Right lobe of liver (tissue), 4 donors: ENCODE measurements around the gene ICA1L.

ENCODE experiments used
- POLR2A ChIP-seq: fragments of 450-650 bp; IDR thresholded peaks from one replicate; pipeline ENCODE4 v1.6.1; 2017; ENCODE audit warnings: antibody characterized with exemption, mild to moderate bottlenecking
- TF ChIP-seq, protein P1 (sequence below), 4 donors: fragments of 200-600 bp in 3 of 4; fragments of 450-650 bp in 1 of 4; IDR thresholded peaks; one replicate each; pipeline versions ENCODE4 v1.5.1 to v1.8.0; 2016 to 2022; ENCODE audit warnings: antibody characterized with exemption in 4 of 4, mild to moderate bottlenecking in 2 of 4
- donor health status: DM: no; HTN: no; CAD: no.
- donor health status: DM: no; HTN: no; CAD: no.
- donor health status: DM: no; HTN: yes; CAD: no.

DNA sequence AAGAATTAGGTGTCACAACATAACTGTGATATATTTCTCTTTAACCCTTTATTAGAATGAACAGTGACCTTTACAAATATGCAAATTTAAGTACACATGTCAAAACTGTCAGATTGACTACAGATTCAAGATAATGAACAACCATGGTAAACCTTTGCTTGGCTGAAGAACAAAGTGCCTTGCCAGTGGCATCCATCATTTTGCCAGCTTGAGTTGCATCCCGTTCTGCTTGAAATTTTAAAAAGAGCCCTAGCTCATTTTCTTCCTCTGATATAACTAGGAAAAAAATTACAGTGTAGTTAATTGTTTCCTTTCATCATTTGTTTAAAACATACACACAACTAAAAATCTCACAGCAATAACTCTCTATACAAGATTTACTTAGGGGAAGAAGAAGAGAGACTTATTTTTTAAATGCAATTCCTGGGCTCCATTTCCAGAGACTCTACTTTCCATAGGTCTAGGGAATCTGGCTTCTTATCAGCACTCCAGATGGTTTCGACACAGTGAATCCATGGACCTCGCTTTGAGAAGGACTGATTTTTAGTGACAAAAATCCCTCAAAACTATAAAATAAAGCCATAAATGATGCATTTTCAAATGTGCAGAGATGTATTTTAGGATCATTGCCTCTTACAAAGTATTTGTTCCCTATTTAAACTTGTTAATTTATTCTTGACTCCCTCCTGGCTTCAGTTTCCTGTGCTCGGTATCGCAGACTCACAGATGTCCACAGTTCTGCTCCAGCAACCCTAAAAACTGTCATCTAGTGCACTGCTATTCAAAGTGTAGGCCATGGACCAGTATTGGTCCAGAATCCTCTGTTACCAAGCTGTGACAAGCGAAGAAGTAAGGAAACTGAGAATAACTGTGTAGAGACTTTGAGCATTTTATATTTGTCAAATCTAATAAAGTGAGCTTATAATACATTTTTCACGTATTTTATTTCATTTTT lies 50.1 kb downstream of the ICA1L start:
- TF ChIP-seq, protein P1, sequence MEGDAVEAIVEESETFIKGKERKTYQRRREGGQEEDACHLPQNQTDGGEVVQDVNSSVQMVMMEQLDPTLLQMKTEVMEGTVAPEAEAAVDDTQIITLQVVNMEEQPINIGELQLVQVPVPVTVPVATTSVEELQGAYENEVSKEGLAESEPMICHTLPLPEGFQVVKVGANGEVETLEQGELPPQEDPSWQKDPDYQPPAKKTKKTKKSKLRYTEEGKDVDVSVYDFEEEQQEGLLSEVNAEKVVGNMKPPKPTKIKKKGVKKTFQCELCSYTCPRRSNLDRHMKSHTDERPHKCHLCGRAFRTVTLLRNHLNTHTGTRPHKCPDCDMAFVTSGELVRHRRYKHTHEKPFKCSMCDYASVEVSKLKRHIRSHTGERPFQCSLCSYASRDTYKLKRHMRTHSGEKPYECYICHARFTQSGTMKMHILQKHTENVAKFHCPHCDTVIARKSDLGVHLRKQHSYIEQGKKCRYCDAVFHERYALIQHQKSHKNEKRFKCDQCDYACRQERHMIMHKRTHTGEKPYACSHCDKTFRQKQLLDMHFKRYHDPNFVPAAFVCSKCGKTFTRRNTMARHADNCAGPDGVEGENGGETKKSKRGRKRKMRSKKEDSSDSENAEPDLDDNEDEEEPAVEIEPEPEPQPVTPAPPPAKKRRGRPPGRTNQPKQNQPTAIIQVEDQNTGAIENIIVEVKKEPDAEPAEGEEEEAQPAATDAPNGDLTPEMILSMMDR (IDR thresholded peaks at IDR 0.05) = no peak
- no peak for TF ChIP-seq POLR2A
